ENCODE results near the gene RAD21L1.
A peak's percentile ranks its signal among the peaks of the same experiment; 100 is the strongest.

RAD21L1 gene

GRCh38 chr20:1224205-1224890 is 1.5 kb upstream of the RAD21L1 start:
- Histone ChIP-seq H3K4me1 (ENCODE audit: control insufficient read depth in 2 of 2, insufficient read depth in 2 of 2, low read length in 2 of 2) (peaks cover 4 to 10% of the 10 kb centered on the region in 2 donors), H3K27me3 (ENCODE audit: control insufficient read depth in 2 of 2, insufficient read depth in 2 of 2, low read length in 2 of 2) (peaks cover 7 to 9% of the 10 kb centered on the region in 2 donors), H3K9me3 (ENCODE audit: control insufficient read depth in 2 of 2, low read length in 2 of 2) (no peaks in the 10 kb centered on the region), H3K27ac (ENCODE audit: low read depth in 2 of 2, low read length in 2 of 2) (no peak overlapping the region), H3K4me3 (ENCODE audit: low read length in 2 of 2) (no peak overlapping the region), H3K36me3 (ENCODE audit: control insufficient read depth in 2 of 2, insufficient read depth in 2 of 2, low read length in 2 of 2) (no peaks in the 10 kb centered on the region), H3K9ac (ENCODE audit: low read depth in 1 of 2, low read length in 2 of 2) (no peak overlapping the region)

GRCh38 chr20:1225263-1225782 is 521 bp upstream of the RAD21L1 start:
- peaks cover 11 to 12% of the 10 kb centered on the region in 2 donors for H3K27me3 ChIP-seq (ENCODE audit: control insufficient read depth in 2 of 2, insufficient read depth in 2 of 2, low read length in 2 of 2)
- peaks cover 4 to 10% of the 10 kb centered on the region in 2 donors for H3K4me1 ChIP-seq (ENCODE audit: control insufficient read depth in 2 of 2, insufficient read depth in 2 of 2, low read length in 2 of 2)
- no peak overlapping the region for H3K9ac ChIP-seq (ENCODE audit: low read depth in 1 of 2, low read length in 2 of 2)
- peak overlapping the region; percentile 53 to 56 for H3K4me3 ChIP-seq (ENCODE audit: low read length in 2 of 2)
- H3K9me3 ChIP-seq (ENCODE audit: control insufficient read depth in 2 of 2, low read length in 2 of 2) = no peaks in the 10 kb centered on the region
- H3K36me3 ChIP-seq (ENCODE audit: control insufficient read depth in 2 of 2, insufficient read depth in 2 of 2, low read length in 2 of 2) = no peaks in the 10 kb centered on the region
- H3K27ac ChIP-seq (ENCODE audit: low read depth in 2 of 2, low read length in 2 of 2) = peak overlapping the region in 1 of 2 donors; percentile 23

- Histone ChIP-seq H3K9ac (ENCODE audit: low read depth in 1 of 2, low read length in 2 of 2) (no peak overlapping the region), H3K36me3 (ENCODE audit: control insufficient read depth in 2 of 2, insufficient read depth in 2 of 2, low read length in 2 of 2) (no peaks in the 10 kb centered on the region), H3K9me3 (ENCODE audit: control insufficient read depth in 2 of 2, low read length in 2 of 2) (no peaks in the 10 kb centered on the region), H3K4me1 (ENCODE audit: control insufficient read depth in 2 of 2, insufficient read depth in 2 of 2, low read length in 2 of 2) (peaks cover 4 to 10% of the 10 kb centered on the region in 2 donors), H3K27ac (ENCODE audit: low read depth in 2 of 2, low read length in 2 of 2) (no peak overlapping the region), H3K4me3 (ENCODE audit: low read length in 2 of 2) (no peak overlapping the region), H3K27me3 (ENCODE audit: control insufficient read depth in 2 of 2, insufficient read depth in 2 of 2, low read length in 2 of 2) (peaks cover 12 to 13% of the 10 kb centered on the region in 2 donors)
Measured at GRCh38 chr20:1229541-1229940, 3.7 kb downstream of the RAD21L1 start.

- Histone ChIP-seq H3K27ac (ENCODE audit: low read depth in 2 of 2, low read length in 2 of 2) (no peak overlapping the region), H3K4me3 (ENCODE audit: low read length in 2 of 2) (no peak overlapping the region), H3K27me3 (ENCODE audit: control insufficient read depth in 2 of 2, insufficient read depth in 2 of 2, low read length in 2 of 2) (peaks cover 6 to 9% of the 10 kb centered on the region in 2 donors), H3K9me3 (ENCODE audit: control insufficient read depth in 2 of 2, low read length in 2 of 2) (no peaks in the 10 kb centered on the region), H3K36me3 (ENCODE audit: control insufficient read depth in 2 of 2, insufficient read depth in 2 of 2, low read length in 2 of 2) (no peaks in the 10 kb centered on the region), H3K4me1 (ENCODE audit: control insufficient read depth in 2 of 2, insufficient read depth in 2 of 2, low read length in 2 of 2) (no peaks in the 10 kb centered on the region), H3K9ac (ENCODE audit: low read depth in 1 of 2, low read length in 2 of 2) (no peak overlapping the region)
Measured at GRCh38 chr20:1232286-1233111, 6.7 kb downstream of the RAD21L1 start.

GRCh38 chr20:1240549-1240948 is 14.7 kb downstream of the RAD21L1 start:
- Histone ChIP-seq H3K4me1 (ENCODE audit: control insufficient read depth in 2 of 2, insufficient read depth in 2 of 2, low read length in 2 of 2) (no peaks in the 10 kb centered on the region), H3K9ac (ENCODE audit: low read depth in 1 of 2, low read length in 2 of 2) (no peak overlapping the region), H3K4me3 (ENCODE audit: low read length in 2 of 2) (no peak overlapping the region), H3K36me3 (ENCODE audit: control insufficient read depth in 2 of 2, insufficient read depth in 2 of 2, low read length in 2 of 2) (no peaks in the 10 kb centered on the region), H3K27ac (ENCODE audit: low read depth in 2 of 2, low read length in 2 of 2) (no peak overlapping the region), H3K27me3 (ENCODE audit: control insufficient read depth in 2 of 2, insufficient read depth in 2 of 2, low read length in 2 of 2) (no peaks in the 10 kb centered on the region), H3K9me3 (ENCODE audit: control insufficient read depth in 2 of 2, low read length in 2 of 2) (no peaks in the 10 kb centered on the region)

GRCh38 chr20:1241456-1241855 is 15.6 kb downstream of the RAD21L1 start:
- no peaks in the 10 kb centered on the region for H3K36me3 ChIP-seq (ENCODE audit: control insufficient read depth in 2 of 2, insufficient read depth in 2 of 2, low read length in 2 of 2)

GRCh38 chr20:1242099-1242498 is 16.3 kb downstream of the RAD21L1 start:
- no peak overlapping the region for H3K27ac ChIP-seq (ENCODE audit: low read depth in 2 of 2, low read length in 2 of 2)
- no peak overlapping the region for H3K4me3 ChIP-seq (ENCODE audit: low read length in 2 of 2)
- no peak overlapping the region for H3K9ac ChIP-seq (ENCODE audit: low read depth in 1 of 2, low read length in 2 of 2)
- no peaks in the 10 kb centered on the region for H3K9me3 ChIP-seq (ENCODE audit: control insufficient read depth in 2 of 2, low read length in 2 of 2)
- peaks cover 0 to 2% of the 10 kb centered on the region in 2 donors for H3K27me3 ChIP-seq (ENCODE audit: control insufficient read depth in 2 of 2, insufficient read depth in 2 of 2, low read length in 2 of 2)
- no peaks in the 10 kb centered on the region for H3K4me1 ChIP-seq (ENCODE audit: control insufficient read depth in 2 of 2, insufficient read depth in 2 of 2, low read length in 2 of 2)
- H3K36me3 ChIP-seq (ENCODE audit: control insufficient read depth in 2 of 2, insufficient read depth in 2 of 2, low read length in 2 of 2) = no peaks in the 10 kb centered on the region

More at GRCh38 chr20:1241456-1241855, 15.6 kb downstream of the RAD21L1 start:
- Histone ChIP-seq H3K4me3 (ENCODE audit: low read length in 2 of 2) (no peak overlapping the region), H3K9me3 (ENCODE audit: control insufficient read depth in 2 of 2, low read length in 2 of 2) (no peaks in the 10 kb centered on the region), H3K9ac (ENCODE audit: low read depth in 1 of 2, low read length in 2 of 2) (no peak overlapping the region), H3K27me3 (ENCODE audit: control insufficient read depth in 2 of 2, insufficient read depth in 2 of 2, low read length in 2 of 2) (peaks cover 0 to 2% of the 10 kb centered on the region in 2 donors), H3K27ac (ENCODE audit: low read depth in 2 of 2, low read length in 2 of 2) (no peak overlapping the region), H3K4me1 (ENCODE audit: control insufficient read depth in 2 of 2, insufficient read depth in 2 of 2, low read length in 2 of 2) (no peaks in the 10 kb centered on the region)

GRCh38 chr20:1242530-1242929 is 16.7 kb downstream of the RAD21L1 start:
- Histone ChIP-seq H3K36me3 (ENCODE audit: control insufficient read depth in 2 of 2, insufficient read depth in 2 of 2, low read length in 2 of 2) (no peaks in the 10 kb centered on the region), H3K27ac (ENCODE audit: low read depth in 2 of 2, low read length in 2 of 2) (no peak overlapping the region), H3K9me3 (ENCODE audit: control insufficient read depth in 2 of 2, low read length in 2 of 2) (no peaks in the 10 kb centered on the region), H3K4me3 (ENCODE audit: low read length in 2 of 2) (no peak overlapping the region), H3K27me3 (ENCODE audit: control insufficient read depth in 2 of 2, insufficient read depth in 2 of 2, low read length in 2 of 2) (peaks cover 0 to 2% of the 10 kb centered on the region in 2 donors), H3K4me1 (ENCODE audit: control insufficient read depth in 2 of 2, insufficient read depth in 2 of 2, low read length in 2 of 2) (no peaks in the 10 kb centered on the region), H3K9ac (ENCODE audit: low read depth in 1 of 2, low read length in 2 of 2) (no peak overlapping the region)

GRCh38 chr20:1245578-1245977 is 19.7 kb downstream of the RAD21L1 start:
- H3K4me1 ChIP-seq (ENCODE audit: control insufficient read depth in 2 of 2, insufficient read depth in 2 of 2, low read length in 2 of 2) = no peaks in the 10 kb centered on the region
- peaks cover 0 to 2% of the 10 kb centered on the region in 2 donors for H3K27me3 ChIP-seq (ENCODE audit: control insufficient read depth in 2 of 2, insufficient read depth in 2 of 2, low read length in 2 of 2)
- H3K9me3 ChIP-seq (ENCODE audit: control insufficient read depth in 2 of 2, low read length in 2 of 2) = no peaks in the 10 kb centered on the region

GRCh38 chr20:1247689-1248088 is 21.8 kb downstream of the RAD21L1 start:
- no peaks in the 10 kb centered on the region for H3K36me3 ChIP-seq (ENCODE audit: control insufficient read depth in 2 of 2, insufficient read depth in 2 of 2, low read length in 2 of 2)
- no peaks in the 10 kb centered on the region for H3K4me1 ChIP-seq (ENCODE audit: control insufficient read depth in 2 of 2, insufficient read depth in 2 of 2, low read length in 2 of 2)

More at GRCh38 chr20:1245578-1245977, 19.7 kb downstream of the RAD21L1 start:
- no peak overlapping the region for H3K4me3 ChIP-seq (ENCODE audit: low read length in 2 of 2)
- no peak overlapping the region for H3K9ac ChIP-seq (ENCODE audit: low read depth in 1 of 2, low read length in 2 of 2)
- H3K27ac ChIP-seq (ENCODE audit: low read depth in 2 of 2, low read length in 2 of 2) = no peak overlapping the region
- no peaks in the 10 kb centered on the region for H3K36me3 ChIP-seq (ENCODE audit: control insufficient read depth in 2 of 2, insufficient read depth in 2 of 2, low read length in 2 of 2)

More at GRCh38 chr20:1247689-1248088, 21.8 kb downstream of the RAD21L1 start:
- no peaks in the 10 kb centered on the region for H3K9me3 ChIP-seq (ENCODE audit: control insufficient read depth in 2 of 2, low read length in 2 of 2)
- H3K9ac ChIP-seq (ENCODE audit: low read depth in 1 of 2, low read length in 2 of 2) = no peak overlapping the region
- H3K27me3 ChIP-seq (ENCODE audit: control insufficient read depth in 2 of 2, insufficient read depth in 2 of 2, low read length in 2 of 2) = peaks cover 0 to 2% of the 10 kb centered on the region in 2 donors
- no peak overlapping the region for H3K27ac ChIP-seq (ENCODE audit: low read depth in 2 of 2, low read length in 2 of 2)
- H3K4me3 ChIP-seq (ENCODE audit: low read length in 2 of 2) = no peak overlapping the region

Measured in mucosa of rectum (tissue), 2 donors.